ENCODE results near the gene MVB12B.

Gene MVB12B

DNA sequence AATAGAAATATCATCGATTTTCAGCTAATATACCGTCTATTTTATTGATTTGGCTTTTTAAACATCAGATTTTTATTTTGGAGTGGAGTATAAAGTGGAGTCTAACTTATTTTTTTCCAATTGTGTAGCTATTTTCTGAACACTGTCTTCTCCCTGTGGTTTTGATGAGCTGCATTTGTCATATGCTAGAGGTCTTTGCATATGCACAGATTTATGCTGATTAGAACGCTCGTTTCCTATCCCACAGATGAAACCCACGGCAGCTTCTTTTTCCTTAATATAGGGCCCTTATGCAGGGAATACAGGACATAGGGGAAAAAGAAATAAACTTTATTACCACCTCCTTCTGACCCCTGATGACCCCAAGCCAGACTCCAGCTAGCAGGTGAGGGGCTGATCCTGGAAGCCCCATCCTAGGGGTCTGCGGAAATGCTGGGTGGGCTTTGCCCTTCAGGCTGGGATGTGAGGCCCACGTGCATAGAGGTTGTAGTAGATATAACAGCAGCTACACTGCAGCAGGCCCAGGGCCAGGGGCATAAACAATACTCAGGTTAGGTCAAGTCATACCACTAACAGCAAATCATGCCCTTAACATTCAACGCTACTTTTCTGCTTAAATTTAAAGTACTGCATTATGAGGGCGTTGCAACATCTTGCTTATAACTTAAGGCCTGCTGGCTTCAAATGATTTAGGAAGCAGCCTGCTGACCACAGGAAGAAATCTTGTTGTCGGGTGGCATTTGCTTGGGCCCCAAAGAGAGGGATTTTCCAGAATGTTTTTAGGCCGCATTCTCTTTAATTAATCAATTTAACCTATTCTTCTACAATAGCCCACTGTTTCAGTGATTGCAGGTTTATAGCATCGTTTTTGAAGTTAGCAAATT lies 28.5 kb downstream of the MVB12B start:
- no peak for TF ChIP-seq CTCF (IDR thresholded peaks at IDR 0.05; ENCODE audit: unreplicated experiment in 3 of 3)
- H3K9me3 Mint-ChIP-seq: peaks cover 19% of the 10 kb centered on the region
- no peak overlapping the region for H3K27ac Mint-ChIP-seq
- peaks cover 11% of the 10 kb centered on the region for H3K4me1 Mint-ChIP-seq
- H3K4me3 Mint-ChIP-seq: no peak overlapping the region
- peaks cover 49% of the 10 kb centered on the region for H3K36me3 Mint-ChIP-seq (ENCODE audit: low read depth)
- H3K27me3 Mint-ChIP-seq (ENCODE audit: low read depth): no peaks in the 10 kb centered on the region

- H3K4me3 Mint-ChIP-seq: no peak overlapping the region
- no peaks in the 10 kb centered on the region for H3K27me3 Mint-ChIP-seq (ENCODE audit: low read depth)
- no peak for TF ChIP-seq CTCF (IDR thresholded peaks at IDR 0.05; ENCODE audit: unreplicated experiment in 3 of 3)
- peaks cover 55% of the 10 kb centered on the region for H3K36me3 Mint-ChIP-seq (ENCODE audit: low read depth)
- H3K27ac Mint-ChIP-seq: no peak overlapping the region
- H3K4me1 Mint-ChIP-seq: peaks cover 11% of the 10 kb centered on the region
- H3K9me3 Mint-ChIP-seq: peaks cover 30% of the 10 kb centered on the region
These were observed 30.4 kb downstream of the MVB12B start for GRCh38 chr9:126357074-126357473.

DNA sequence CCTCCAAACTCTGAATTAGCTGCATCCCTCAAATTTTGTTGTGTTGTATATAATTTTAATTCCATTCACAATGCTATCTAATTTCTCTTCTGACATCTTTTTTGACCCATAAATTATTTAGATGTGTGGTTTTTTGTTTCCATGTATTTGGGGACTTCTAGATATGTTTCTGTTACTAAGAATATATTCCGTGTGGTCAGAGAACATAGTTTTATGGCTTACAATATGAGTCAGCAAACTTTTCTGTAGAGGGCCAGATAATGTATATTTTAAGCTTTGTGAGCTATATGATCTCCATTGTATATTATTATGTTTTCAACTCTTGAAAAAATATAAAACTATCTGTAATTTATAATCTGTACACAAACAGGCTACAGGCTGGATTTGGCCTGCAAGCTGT lies 33.4 kb downstream of the MVB12B start:
- Mint-ChIP-seq H3K9me3 (peaks cover 46% of the 10 kb centered on the region), H3K4me1 (no peaks in the 10 kb centered on the region), H3K27ac (no peak overlapping the region), H3K27me3 (ENCODE audit: low read depth) (peaks cover 4% of the 10 kb centered on the region), H3K36me3 (ENCODE audit: low read depth) (peaks cover 67% of the 10 kb centered on the region), H3K4me3 (no peak overlapping the region)
- no peak for TF ChIP-seq CTCF (IDR thresholded peaks at IDR 0.05; ENCODE audit: unreplicated experiment in 3 of 3)

DNA sequence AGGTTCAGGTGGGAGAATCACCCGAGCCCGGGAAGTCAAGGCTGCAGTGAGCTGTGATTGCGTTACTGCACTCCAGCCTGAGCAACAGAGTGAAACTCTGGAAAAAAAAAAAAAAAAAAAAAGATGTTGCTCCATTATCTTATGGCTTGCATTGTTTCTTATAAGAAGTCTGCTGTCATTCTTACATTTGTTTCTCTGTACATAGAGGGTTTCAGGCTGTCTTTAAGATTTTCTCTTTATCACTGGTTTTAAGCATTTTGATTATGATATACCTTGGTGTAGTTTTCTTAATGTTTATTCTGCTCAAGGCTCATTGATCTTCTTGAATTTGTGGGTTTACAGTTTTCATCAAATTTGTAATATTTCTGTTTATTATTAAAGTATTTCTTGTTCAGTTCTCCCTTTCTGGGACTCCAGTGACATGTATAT lies 35.2 kb downstream of the MVB12B start:
- H3K27me3 Mint-ChIP-seq (ENCODE audit: low read depth): peaks cover 4% of the 10 kb centered on the region
- H3K36me3 Mint-ChIP-seq (ENCODE audit: low read depth): peaks cover 76% of the 10 kb centered on the region
- H3K9me3 Mint-ChIP-seq: peaks cover 46% of the 10 kb centered on the region
- no peak overlapping the region for H3K4me3 Mint-ChIP-seq
- TF ChIP-seq CTCF (IDR thresholded peaks at IDR 0.05; ENCODE audit: unreplicated experiment in 3 of 3): no peak
- no peak overlapping the region for H3K27ac Mint-ChIP-seq
- no peaks in the 10 kb centered on the region for H3K4me1 Mint-ChIP-seq

DNA sequence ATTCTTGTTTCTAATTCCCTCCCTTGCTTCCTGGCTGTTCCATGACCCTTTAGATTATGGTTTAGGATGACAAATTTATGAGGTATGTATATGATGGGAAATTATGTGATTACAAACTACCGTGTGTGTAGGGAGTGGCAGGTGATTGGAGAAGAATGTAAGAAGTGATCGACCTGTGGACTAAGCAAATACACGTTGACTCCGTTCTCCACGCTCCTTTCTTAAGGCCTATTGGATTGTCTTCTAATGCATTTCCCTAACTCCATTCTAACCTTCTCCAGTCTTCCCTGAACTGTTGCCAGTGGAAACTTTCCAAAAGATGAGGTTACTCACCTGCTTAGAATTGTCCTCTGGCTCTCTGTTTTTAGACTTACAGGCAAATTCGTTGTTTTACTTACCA lies 36.6 kb downstream of the MVB12B start:
- Mint-ChIP-seq H3K4me1 (peaks cover 6% of the 10 kb centered on the region), H3K27me3 (ENCODE audit: low read depth) (peaks cover 4% of the 10 kb centered on the region), H3K9me3 (peaks cover 44% of the 10 kb centered on the region), H3K27ac (no peak overlapping the region), H3K36me3 (ENCODE audit: low read depth) (peaks cover 67% of the 10 kb centered on the region), H3K4me3 (no peak overlapping the region)
- TF ChIP-seq CTCF (IDR thresholded peaks at IDR 0.05; ENCODE audit: unreplicated experiment in 3 of 3): no peak

Measured in nephron (organoid).